SKM-1 (cell line): Measurements from ENCODE around the gene SLC7A14.

Experiments
- DNase-seq: peaks from one replicate; lab custom pipeline; 2025; ENCODE audit not compliant: unreplicated experiment; lab: John Stamatoyannopoulos, UW

SLC7A14 gene

GRCh38 chr3:170539897-170540296 is 46.0 kb downstream of the SLC7A14 start:
- no peak for DNase-seq

GRCh38 chr3:170536712-170537111 is 49.2 kb downstream of the SLC7A14 start:
- no peak for DNase-seq

GRCh38 chr3:170534227-170534626 is 51.6 kb downstream of the SLC7A14 start:
- no peak for DNase-seq

GRCh38 chr3:170532573-170532972 is 53.3 kb downstream of the SLC7A14 start:
- no peak for DNase-seq

- DNase-seq: no peak
Observed at GRCh38 chr3:170531657-170532335, 54.1 kb downstream of the SLC7A14 start.

GRCh38 chr3:170531054-170531453 is 54.8 kb downstream of the SLC7A14 start:
- DNase-seq: no peak

- DNase-seq: no peak
Observed at GRCh38 chr3:170529912-170530311, 56.0 kb downstream of the SLC7A14 start.

- no peak for DNase-seq
Observed at GRCh38 chr3:170529346-170529745, 56.5 kb downstream of the SLC7A14 start.

- DNase-seq: no peak
Observed at GRCh38 chr3:170528726-170529125, 57.1 kb downstream of the SLC7A14 start.

- no peak for DNase-seq
Observed at GRCh38 chr3:170524073-170524472, 61.8 kb downstream of the SLC7A14 start.

- DNase-seq: no peak
Observed at GRCh38 chr3:170523248-170523647, 62.6 kb downstream of the SLC7A14 start.

GRCh38 chr3:170522201-170522600 is 63.7 kb downstream of the SLC7A14 start:
- no peak for DNase-seq

- no peak for DNase-seq
Observed at GRCh38 chr3:170520996-170521395, 64.9 kb downstream of the SLC7A14 start.

- DNase-seq: no peak
Observed at GRCh38 chr3:170517242-170517945, 68.5 kb downstream of the SLC7A14 start.

- no peak for DNase-seq
Observed at GRCh38 chr3:170513642-170514041, 72.2 kb downstream of the SLC7A14 start.

- DNase-seq: no peak
Observed at GRCh38 chr3:170511371-170511770, 74.5 kb downstream of the SLC7A14 start.

- DNase-seq: no peak
Observed at GRCh38 chr3:170508839-170509238, 77.0 kb downstream of the SLC7A14 start.

- no peak for DNase-seq
Observed at GRCh38 chr3:170508291-170508690, 77.6 kb downstream of the SLC7A14 start.

GRCh38 chr3:170507063-170507462 is 78.8 kb downstream of the SLC7A14 start:
- DNase-seq: no peak

- no peak for DNase-seq
Observed at GRCh38 chr3:170506556-170506955, 79.3 kb downstream of the SLC7A14 start.

GRCh38 chr3:170502297-170502696 is 83.6 kb downstream of the SLC7A14 start:
- no peak for DNase-seq

- no peak for DNase-seq
Observed at GRCh38 chr3:170500995-170501394, 84.9 kb downstream of the SLC7A14 start.

GRCh38 chr3:170500462-170500861 is 85.4 kb downstream of the SLC7A14 start:
- no peak for DNase-seq
